ENCODE results near the gene SPATA6L.

The SPATA6L gene

DNA sequence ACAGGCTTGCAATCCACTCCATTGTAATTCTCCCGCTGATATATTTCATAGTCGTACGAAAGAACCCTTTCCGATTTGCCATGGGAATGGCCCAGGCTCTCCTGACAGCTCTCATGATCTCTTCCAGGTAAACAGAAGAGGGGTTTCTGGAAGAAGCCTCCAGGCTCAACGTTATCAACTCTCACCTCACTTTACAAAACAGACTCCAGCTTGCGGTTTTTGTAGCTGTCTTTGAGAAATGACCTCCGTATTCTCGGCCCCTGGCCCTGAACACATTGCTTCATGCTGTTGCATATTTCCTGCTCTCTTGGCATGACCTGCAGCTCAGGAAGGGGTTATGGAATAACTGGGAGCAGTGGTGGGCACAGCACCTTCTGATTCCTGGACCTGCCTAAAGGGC, 90.3 kb downstream of the SPATA6L start:
- Histone ChIP-seq H3K9ac (ENCODE audit: low read length) (no peak overlapping the region), H3K36me3 (ENCODE audit: low read length) (no peaks in the 10 kb centered on the region), H2AFZ (ENCODE audit: low read depth, low read length, severe bottlenecking) (no peak overlapping the region), H3K79me2 (ENCODE audit: insufficient read depth, low read length) (no peaks in the 10 kb centered on the region), H3K4me3 (ENCODE audit: insufficient read depth, low read length, poor library complexity, severe bottlenecking) (no peak overlapping the region), H3K27ac (ENCODE audit: low read depth, low read length) (no peak overlapping the region), H3K9me2 (replicated peaks; ENCODE audit: insufficient read depth, low read length) (no peaks in the 10 kb centered on the region), H3K27me3 (ENCODE audit: low read length) (no peaks in the 10 kb centered on the region), H3K9me3 (ENCODE audit: insufficient read depth, low read length) (no peaks in the 10 kb centered on the region), H3F3A (ENCODE audit: insufficient read depth) (no peaks in the 10 kb centered on the region), H3K4me2 (ENCODE audit: low read depth, low read length, poor library complexity, severe bottlenecking) (no peak overlapping the region), H4K20me1 (ENCODE audit: low read depth, low read length) (no peaks in the 10 kb centered on the region)
- no peak for TF ChIP-seq EZH2phosphoT487 (conservative IDR thresholded peaks at IDR 0.05; ENCODE audit: low read length)
- TF ChIP-seq, protein P1, sequence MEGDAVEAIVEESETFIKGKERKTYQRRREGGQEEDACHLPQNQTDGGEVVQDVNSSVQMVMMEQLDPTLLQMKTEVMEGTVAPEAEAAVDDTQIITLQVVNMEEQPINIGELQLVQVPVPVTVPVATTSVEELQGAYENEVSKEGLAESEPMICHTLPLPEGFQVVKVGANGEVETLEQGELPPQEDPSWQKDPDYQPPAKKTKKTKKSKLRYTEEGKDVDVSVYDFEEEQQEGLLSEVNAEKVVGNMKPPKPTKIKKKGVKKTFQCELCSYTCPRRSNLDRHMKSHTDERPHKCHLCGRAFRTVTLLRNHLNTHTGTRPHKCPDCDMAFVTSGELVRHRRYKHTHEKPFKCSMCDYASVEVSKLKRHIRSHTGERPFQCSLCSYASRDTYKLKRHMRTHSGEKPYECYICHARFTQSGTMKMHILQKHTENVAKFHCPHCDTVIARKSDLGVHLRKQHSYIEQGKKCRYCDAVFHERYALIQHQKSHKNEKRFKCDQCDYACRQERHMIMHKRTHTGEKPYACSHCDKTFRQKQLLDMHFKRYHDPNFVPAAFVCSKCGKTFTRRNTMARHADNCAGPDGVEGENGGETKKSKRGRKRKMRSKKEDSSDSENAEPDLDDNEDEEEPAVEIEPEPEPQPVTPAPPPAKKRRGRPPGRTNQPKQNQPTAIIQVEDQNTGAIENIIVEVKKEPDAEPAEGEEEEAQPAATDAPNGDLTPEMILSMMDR (IDR thresholded peaks at IDR 0.05; ENCODE audit: insufficient read depth, low read length, poor library complexity, severe bottlenecking) = no peak

DNA sequence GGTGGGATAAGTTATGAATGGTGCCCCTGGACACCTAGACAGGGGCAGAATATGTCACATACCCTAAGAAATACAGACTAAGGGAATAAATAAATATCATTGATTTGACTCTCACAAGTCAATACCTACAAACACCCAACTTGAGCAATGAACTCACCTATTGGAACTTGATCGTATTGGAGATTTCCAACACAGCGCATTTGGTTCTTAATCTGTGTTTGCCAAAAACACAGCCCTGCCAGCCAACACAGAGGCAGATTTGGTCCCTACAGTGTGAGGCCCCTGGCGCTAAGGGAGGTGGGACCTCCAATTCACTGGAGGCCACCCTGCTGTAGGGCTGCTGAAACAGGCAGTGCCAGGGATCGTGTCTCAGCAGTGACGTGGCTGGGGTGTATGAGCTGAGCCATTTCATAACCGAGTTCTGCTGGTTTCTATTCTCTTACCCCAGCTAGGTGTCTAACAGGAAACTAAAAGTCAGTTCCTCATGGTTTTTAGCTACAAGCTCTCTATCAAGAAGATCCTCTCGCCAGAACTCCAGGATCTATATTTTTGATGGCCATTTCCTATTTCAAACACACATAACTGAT, 91.5 kb downstream of the SPATA6L start:
- H3F3A ChIP-seq (ENCODE audit: insufficient read depth) = no peaks in the 10 kb centered on the region
- H3K4me2 ChIP-seq (ENCODE audit: low read depth, low read length, poor library complexity, severe bottlenecking) = no peak overlapping the region
- no peaks in the 10 kb centered on the region for H4K20me1 ChIP-seq (ENCODE audit: low read depth, low read length)
- H3K9me3 ChIP-seq (ENCODE audit: insufficient read depth, low read length) = no peaks in the 10 kb centered on the region
- H3K27ac ChIP-seq (ENCODE audit: low read depth, low read length) = no peak overlapping the region
- H2AFZ ChIP-seq (ENCODE audit: low read depth, low read length, severe bottlenecking) = no peak overlapping the region
- no peak for TF ChIP-seq EZH2phosphoT487 (conservative IDR thresholded peaks at IDR 0.05; ENCODE audit: low read length)
- TF ChIP-seq, protein P1 (IDR thresholded peaks at IDR 0.05; ENCODE audit: insufficient read depth, low read length, poor library complexity, severe bottlenecking) = no peak
- no peaks in the 10 kb centered on the region for H3K79me2 ChIP-seq (ENCODE audit: insufficient read depth, low read length)
- H3K4me3 ChIP-seq (ENCODE audit: insufficient read depth, low read length, poor library complexity, severe bottlenecking) = no peak overlapping the region
- H3K36me3 ChIP-seq (ENCODE audit: low read length) = no peaks in the 10 kb centered on the region
- H3K9me2 ChIP-seq (replicated peaks; ENCODE audit: insufficient read depth, low read length) = no peaks in the 10 kb centered on the region
- H3K27me3 ChIP-seq (ENCODE audit: low read length) = no peaks in the 10 kb centered on the region
- H3K9ac ChIP-seq (ENCODE audit: low read length) = no peak overlapping the region

DNA sequence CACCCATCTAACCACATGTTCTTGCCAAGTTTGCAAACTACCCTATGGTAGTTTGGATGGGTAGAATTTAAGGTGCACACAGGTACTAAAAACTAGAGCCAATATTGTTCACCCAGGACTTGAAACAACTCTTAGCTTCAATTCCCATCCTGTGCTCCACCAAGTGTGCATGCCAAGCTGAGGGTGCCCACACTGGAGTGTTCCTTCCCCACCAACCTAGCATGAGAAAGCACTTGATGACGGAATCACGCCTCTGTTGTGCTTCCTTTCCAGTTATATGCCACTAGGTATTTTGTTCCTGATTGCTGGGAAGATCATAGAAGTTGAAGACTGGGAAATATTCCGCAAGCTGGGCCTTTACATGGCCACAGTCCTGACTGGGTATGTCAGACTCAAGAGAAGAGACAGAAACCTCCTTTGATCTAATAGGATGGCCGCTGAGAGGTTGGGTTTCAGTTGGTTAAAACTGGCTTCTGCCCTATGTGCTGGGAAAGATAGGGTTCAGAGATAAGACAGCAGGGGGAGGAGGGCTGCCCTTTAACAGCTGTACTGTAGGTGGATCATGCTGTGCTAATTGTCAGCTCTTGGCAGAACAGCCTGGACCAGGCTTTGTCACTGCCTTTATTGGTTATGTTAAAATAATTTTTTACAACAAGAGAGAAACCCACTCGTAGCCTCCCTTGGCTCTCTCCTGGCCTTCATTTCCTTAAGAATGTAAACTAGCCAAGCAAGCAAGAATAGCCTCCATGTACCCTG, 92.5 kb downstream of the SPATA6L start:
- no peaks in the 10 kb centered on the region for H3K36me3 ChIP-seq (ENCODE audit: low read length)
- H3K4me2 ChIP-seq (ENCODE audit: low read depth, low read length, poor library complexity, severe bottlenecking) = no peak overlapping the region
- H3K4me3 ChIP-seq (ENCODE audit: insufficient read depth, low read length, poor library complexity, severe bottlenecking) = no peak overlapping the region
- H4K20me1 ChIP-seq (ENCODE audit: low read depth, low read length) = no peaks in the 10 kb centered on the region
- H3F3A ChIP-seq (ENCODE audit: insufficient read depth) = no peaks in the 10 kb centered on the region
- no peaks in the 10 kb centered on the region for H3K9me2 ChIP-seq (replicated peaks; ENCODE audit: insufficient read depth, low read length)
- no peak overlapping the region for H2AFZ ChIP-seq (ENCODE audit: low read depth, low read length, severe bottlenecking)
- TF ChIP-seq, protein P1 (IDR thresholded peaks at IDR 0.05; ENCODE audit: insufficient read depth, low read length, poor library complexity, severe bottlenecking) = no peak
- no peak for TF ChIP-seq EZH2phosphoT487 (conservative IDR thresholded peaks at IDR 0.05; ENCODE audit: low read length)
- no peak overlapping the region for H3K9ac ChIP-seq (ENCODE audit: low read length)
- no peaks in the 10 kb centered on the region for H3K27me3 ChIP-seq (ENCODE audit: low read length)
- no peak overlapping the region for H3K27ac ChIP-seq (ENCODE audit: low read depth, low read length)
- no peaks in the 10 kb centered on the region for H3K79me2 ChIP-seq (ENCODE audit: insufficient read depth, low read length)
- no peaks in the 10 kb centered on the region for H3K9me3 ChIP-seq (ENCODE audit: insufficient read depth, low read length)

All from SU-DHL-6 (cell line).